H7 (cell line): ENCODE data around the gene RPS6KA2. TPM values are rescaled to one million over a fixed set of nuclear protein-coding genes. Genes with fewer than 3 reads are reported as not detected.

ENCODE experiments used
- DNase-seq: peaks from one replicate; pipeline ENCODE4 v3.0.0; 2012
- H3K27me3 ChIP-seq: 2 replicates; pipeline ENCODE4 v1.6.0; 2011; ENCODE audit warnings: mild to moderate bottlenecking, low read length; ENCODE audit not compliant: control insufficient read depth, insufficient read depth
- H3K36me3 ChIP-seq: replicated peaks from 2 replicates; pipeline ENCODE4 v1.5.1; 2011; ENCODE audit warnings: low read length; ENCODE audit not compliant: control insufficient read depth, insufficient read depth
- H3K4me3 ChIP-seq: 2 replicates; pipeline ENCODE4 v1.5.1; 2011; ENCODE audit warnings: low read depth, mild to moderate bottlenecking, control low read depth, low read length, moderate library complexity; ENCODE audit not compliant: insufficient read depth
- total RNA-seq: library from RNA; depleted of rRNA; stranded (reverse); fragments of >200 nt; shearing (Covaris generic); gene quantifications from 2 replicates; pipeline ENCODE4 v1.2.3, GENCODE V29; 2014

Gene RPS6KA2
- total RNA-seq, 1 experiment from 2014 or later = 12.7 TPM

DNA sequence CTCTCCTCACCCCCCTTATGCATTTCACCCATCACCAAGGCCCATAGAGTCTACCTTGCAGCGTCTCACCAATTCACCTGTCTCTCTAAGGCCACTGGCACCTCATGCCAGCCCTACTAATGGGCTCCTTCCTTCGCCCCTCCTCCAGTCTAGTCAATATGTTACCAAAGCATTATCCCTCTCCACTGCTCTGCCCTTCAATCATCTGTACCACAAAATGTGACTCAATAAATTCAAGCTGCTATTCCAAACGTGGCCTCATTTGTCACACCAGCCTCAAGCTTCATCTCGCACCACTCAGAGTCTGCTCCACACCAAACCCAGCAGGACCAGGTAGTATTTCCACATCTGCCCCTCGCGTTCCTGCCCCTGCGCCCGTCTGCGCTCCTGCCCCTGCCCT lies 21.8 kb upstream of the RPS6KA2 start:
- no peak for DNase-seq
- H3K36me3 ChIP-seq = no peaks in the 10 kb centered on the region
- H3K4me3 ChIP-seq = no peak overlapping the region
- no peaks in the 10 kb centered on the region for H3K27me3 ChIP-seq

DNA sequence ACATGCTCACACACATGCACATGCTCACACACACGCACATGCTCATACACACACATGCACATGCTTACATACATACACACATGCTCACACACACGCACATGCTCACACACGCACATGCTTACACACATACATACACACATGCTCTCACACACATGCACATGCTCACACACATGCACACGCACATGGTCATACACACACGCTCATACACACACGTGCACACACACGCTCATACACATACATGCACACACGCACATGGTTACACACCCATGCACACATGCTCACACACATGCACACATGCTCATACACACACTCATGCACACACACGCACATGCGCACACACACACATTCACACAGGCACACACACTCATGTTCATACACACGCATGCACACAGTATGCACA lies 20.8 kb upstream of the RPS6KA2 start:
- H3K4me3 ChIP-seq = no peak overlapping the region

DNA sequence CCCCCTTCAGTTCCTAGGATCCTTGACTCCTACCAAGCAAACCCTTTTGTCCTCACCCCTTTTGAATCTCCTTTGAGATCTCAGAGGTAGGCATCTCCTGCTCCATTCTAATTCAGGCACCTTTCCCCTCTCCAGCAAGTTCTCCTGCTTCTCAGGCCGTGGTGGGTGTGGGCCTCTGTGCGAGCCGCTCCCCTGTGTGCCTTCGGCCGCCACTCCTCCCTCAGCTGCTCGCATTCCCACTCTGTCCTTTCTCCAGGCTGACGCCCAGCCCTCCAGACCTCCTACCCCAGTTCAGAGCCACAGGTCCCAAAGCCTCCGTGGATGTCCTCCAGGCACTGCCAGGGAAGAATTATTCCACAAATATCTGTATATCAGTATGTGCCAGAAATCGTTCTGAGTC lies 19.7 kb upstream of the RPS6KA2 start:
- Histone ChIP-seq H3K27me3 (no peaks in the 10 kb centered on the region), H3K4me3 (no peak overlapping the region), H3K36me3 (no peaks in the 10 kb centered on the region)
- DNase-seq = no peak

More for the DNA sequence above, 20.8 kb upstream of the RPS6KA2 start:
- no peak for DNase-seq
- Histone ChIP-seq H3K27me3 (no peaks in the 10 kb centered on the region), H3K36me3 (no peaks in the 10 kb centered on the region)

DNA sequence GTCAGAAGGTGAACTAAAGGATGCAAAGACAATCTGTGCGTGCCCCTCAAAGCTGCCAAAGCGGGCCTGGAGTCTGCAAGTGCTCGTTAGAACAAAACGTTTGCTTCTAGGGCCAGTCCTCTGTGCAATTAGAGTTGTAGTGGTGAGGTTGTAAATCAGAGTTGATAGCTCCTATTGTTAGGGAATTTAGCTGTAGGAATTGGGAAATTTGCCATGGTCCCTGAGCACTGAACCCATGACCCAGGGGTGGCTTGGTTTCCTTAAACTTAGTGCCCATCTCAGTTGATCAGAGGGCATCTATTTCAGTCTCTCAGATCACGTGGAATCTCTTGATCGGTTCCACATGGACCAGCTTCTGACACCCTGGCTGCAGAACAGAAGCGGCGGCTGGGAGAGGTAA lies 18.8 kb upstream of the RPS6KA2 start:
- H3K36me3 ChIP-seq = no peaks in the 10 kb centered on the region
- no peak overlapping the region for H3K4me3 ChIP-seq
- H3K27me3 ChIP-seq = no peaks in the 10 kb centered on the region
- no peak for DNase-seq

DNA sequence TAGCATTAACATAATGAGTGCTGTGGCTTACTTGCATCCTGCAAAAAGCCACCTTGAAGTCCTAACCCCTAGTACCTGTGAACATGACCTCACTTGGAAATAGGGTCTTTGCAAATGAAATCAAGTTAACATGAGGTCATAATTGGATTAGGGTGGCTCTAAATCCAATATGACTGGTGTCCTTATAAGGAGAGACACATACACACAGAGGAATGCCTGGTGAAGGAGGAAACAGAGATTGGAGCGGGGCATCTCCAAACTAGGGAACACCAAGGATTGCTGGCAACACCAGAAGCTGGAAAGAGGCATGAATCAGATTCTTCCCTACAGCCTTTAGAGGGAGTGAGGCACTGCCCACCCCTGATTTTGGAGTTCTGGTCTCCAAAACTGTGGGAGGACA lies 17.6 kb upstream of the RPS6KA2 start:
- H3K4me3 ChIP-seq = no peak overlapping the region
- no peaks in the 10 kb centered on the region for H3K27me3 ChIP-seq
- H3K36me3 ChIP-seq = no peaks in the 10 kb centered on the region
- no peak for DNase-seq

DNA sequence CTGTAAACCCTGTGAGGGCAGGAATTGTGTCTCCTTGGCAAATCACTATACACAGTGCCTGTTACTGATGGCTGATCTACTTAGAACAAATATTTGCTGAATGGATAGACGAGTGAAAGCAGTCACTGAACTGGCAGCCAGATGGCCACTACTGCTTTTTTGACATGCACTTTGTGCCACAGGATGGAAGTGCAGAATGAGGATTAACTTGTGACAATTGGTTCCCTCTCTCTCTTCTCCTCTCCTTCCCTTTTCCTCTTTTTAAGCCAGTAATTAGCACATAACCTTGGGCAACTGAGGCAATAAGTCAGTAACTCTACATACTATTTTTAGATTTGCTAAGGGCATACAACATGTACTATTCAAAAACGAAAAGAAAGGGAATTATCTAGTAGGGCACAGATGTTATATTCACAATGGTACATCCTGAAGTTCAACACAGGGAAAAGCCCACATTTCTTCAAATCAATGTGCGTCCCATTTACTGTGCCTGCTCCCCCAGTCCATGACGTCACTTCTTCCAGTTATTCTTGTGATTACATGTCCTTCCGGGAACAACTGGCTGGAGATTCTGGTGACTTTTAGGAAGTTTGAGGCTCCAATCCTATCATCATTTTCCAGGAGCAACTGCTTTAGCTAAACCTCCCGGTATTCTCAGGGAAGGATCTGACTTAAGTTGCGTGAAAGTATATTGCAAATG lies 17.0 kb upstream of the RPS6KA2 start:
- H3K4me3 ChIP-seq = no peak overlapping the region
- H3K36me3 ChIP-seq = no peaks in the 10 kb centered on the region
- DNase-seq = no peak
- no peaks in the 10 kb centered on the region for H3K27me3 ChIP-seq

DNA sequence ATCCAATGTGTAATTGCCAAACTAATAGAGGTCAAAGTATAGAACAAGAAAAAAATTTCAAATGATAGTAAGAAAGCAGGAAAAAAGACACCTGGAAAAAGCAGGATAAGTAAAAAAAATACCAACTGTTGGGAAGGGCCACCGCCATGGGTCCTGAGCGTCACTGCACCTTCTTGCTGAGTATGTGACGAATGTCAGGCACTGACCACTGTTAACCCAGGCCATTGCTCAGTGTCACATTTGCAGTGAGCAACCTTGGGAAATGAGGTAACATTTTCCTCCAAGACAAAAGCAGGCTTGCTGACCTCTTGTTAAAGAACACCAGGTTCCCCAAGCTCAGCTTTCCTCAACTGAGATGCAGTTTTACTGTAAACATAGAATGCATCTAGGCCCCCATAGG lies 15.6 kb upstream of the RPS6KA2 start:
- no peak for DNase-seq
- H3K4me3 ChIP-seq = no peak overlapping the region
- H3K27me3 ChIP-seq = no peaks in the 10 kb centered on the region
- no peaks in the 10 kb centered on the region for H3K36me3 ChIP-seq

DNA sequence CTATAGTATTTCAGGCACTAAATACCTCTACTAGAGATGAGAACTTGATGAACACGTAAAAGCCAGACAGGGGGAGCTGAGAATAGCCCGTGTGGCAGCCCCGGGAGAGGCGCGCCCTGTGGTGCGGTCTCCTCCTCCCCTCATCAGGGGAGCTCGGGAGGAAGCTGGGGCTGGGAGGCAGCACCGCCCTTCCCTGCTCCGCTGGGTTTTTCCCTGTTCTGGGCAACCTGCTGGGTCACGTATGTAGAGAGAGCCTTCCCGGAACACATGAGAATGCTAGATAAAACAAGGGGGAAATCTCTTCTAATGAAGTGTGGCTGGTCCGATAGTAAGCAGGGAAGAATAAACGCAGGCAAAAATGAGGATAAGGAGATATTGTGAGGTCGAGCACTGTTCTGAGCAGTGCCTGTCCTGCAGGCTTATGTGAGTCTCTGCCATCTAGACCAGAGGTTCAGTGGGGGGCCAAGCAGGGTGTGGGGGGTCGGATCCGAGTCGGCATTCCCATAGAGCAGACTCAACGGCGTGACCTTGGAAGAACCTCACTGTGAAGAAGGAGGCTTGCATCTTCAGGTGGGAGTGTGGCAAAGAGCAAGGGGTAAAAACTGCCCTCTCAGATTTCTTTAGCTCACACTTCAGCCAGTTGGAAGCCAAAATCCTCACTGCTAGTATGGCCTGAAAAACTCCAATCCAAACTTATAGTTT lies 13.4 kb upstream of the RPS6KA2 start:
- H3K36me3 ChIP-seq = no peaks in the 10 kb centered on the region
- DNase-seq = peak; percentile 83
- no peaks in the 10 kb centered on the region for H3K27me3 ChIP-seq
- H3K4me3 ChIP-seq = no peak overlapping the region

DNA sequence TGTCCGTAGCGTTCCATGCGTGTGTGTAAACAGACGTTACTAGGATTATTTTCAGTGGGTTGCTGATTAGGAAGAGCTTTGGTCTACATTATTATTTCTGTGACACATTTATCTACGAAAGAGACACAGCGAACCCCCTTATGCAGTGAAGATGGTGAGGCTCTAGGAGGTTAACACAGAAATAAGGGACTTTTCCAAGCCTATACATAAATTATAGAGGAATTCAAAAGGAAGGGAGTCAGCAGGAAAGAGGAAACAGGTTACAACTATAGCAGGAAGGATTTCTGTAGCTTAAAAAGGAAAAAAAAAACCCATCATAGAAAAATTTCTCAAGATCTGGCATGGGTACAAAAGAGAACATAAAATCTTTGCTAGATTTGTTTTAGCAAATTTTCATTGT lies 12.9 kb upstream of the RPS6KA2 start:
- H3K36me3 ChIP-seq = no peaks in the 10 kb centered on the region
- H3K27me3 ChIP-seq = no peaks in the 10 kb centered on the region
- DNase-seq = no peak
- no peak overlapping the region for H3K4me3 ChIP-seq

DNA sequence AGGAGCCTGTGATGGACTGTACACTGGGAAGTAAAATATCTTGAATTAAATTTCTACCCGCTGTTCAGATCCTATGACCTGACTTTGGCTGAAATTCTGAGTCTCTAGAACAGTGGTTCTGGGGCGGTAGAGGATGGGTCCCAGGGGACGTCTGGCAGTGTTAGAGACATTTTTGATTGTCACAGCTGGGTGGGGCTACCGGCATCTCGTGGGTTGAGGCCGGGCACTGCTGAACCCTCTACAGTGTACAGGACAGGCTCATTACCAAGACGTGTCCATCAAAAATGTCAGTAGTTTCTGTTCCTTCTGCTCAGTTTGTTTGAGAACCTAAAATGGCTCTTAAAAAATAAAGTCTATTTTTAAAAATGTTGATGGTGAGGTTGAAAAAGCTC lies 11.5 kb upstream of the RPS6KA2 start:
- H3K4me3 ChIP-seq = no peak overlapping the region
- DNase-seq = no peak
- H3K36me3 ChIP-seq = no peaks in the 10 kb centered on the region
- H3K27me3 ChIP-seq = no peaks in the 10 kb centered on the region

DNA sequence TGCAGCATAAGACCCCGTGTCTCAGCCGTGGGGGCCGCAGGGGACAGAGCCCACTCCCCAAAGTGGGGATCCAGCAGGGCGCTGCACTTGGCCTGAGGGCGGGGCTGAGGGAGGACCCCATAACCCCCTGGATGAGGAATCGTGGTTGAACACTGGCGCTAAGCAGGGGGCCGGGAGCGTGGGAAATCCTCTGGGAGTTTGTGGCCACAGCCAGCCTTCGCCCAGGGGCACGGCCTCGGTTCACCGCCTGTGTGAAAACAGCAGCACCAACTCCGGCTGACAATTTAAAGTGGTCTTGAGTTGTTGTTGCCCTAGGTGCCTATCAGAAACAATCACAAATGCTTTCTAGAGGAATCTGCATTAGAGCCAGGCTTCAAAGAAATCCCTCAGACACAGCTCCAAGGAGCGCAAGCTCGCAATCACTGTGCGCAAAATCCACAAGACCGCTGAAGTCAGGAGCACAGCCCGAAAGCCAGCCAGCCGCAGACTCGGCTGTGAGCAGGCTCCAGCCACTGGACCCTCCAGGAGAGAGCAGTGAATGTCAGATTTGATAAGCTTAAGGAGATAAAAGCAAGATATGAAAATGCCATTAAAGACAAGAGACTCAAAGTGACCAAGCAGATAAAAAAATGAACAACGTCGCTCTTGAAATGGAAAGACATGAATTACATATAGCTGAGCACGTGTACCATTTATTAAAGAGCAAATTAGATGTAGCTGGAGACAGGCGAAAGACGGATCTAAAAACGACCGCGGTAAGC lies 10.9 kb upstream of the RPS6KA2 start:
- no peaks in the 10 kb centered on the region for H3K27me3 ChIP-seq
- DNase-seq = no peak
- H3K36me3 ChIP-seq = no peaks in the 10 kb centered on the region
- no peak overlapping the region for H3K4me3 ChIP-seq

DNA sequence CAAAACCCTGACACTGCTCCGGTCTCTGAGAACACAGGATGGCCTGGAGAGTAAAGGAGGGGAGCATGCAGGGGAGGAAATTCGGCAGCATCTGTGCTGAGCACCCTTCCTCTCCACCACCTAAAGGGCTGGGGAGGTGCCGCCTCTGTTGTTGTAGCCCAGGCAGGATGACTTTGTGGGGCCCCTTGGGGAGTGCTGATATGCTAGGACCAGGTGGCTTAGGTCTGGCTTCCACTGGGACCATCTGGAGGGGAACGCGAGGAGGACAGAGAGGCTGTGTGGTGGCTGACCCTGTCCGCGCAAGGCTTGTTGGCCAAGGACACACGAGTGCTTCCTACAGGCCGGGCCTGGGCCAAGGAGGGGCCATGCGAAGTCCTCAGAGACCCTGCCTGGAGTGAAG lies 9.9 kb upstream of the RPS6KA2 start:
- no peak for DNase-seq
- Histone ChIP-seq H3K36me3 (no peaks in the 10 kb centered on the region), H3K27me3 (no peaks in the 10 kb centered on the region), H3K4me3 (no peak overlapping the region)

DNA sequence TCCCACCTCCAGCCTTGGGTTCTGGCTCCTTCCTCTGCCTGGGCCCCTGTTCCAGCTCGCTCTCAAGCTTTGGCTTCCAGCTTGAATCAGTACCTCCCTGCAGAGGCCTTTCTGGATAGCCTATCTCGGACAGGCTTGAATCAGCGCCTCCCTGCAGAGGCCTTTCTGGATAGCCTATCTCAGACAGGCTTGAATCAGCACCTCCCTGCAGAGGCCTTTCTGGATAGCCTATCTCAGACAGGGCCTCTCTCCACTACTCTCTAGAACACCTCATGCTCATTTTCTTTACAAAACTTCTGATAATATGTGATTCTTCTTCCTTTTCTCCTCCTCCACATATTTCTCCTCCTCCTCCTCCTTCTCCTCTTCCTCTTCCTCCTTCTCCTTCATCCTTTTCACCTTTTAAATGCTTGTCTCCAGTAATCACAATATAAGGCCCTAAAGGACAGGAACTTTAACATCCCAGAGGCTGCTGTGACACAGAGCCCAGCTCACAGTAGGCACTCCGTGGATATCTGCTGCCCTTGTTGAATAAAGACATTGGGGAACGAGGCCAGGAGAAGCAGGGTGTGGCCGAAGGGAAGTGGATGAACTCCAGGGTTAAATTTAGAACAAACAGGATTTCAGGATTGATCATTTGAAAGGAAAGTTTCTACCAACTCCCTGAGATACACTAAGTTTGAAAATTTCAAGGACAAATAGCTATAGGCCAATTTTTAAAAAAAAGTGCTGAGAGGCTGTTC lies 9.3 kb upstream of the RPS6KA2 start:
- H3K27me3 ChIP-seq = no peaks in the 10 kb centered on the region
- DNase-seq = no peak
- no peaks in the 10 kb centered on the region for H3K36me3 ChIP-seq
- H3K4me3 ChIP-seq = no peak overlapping the region

DNA sequence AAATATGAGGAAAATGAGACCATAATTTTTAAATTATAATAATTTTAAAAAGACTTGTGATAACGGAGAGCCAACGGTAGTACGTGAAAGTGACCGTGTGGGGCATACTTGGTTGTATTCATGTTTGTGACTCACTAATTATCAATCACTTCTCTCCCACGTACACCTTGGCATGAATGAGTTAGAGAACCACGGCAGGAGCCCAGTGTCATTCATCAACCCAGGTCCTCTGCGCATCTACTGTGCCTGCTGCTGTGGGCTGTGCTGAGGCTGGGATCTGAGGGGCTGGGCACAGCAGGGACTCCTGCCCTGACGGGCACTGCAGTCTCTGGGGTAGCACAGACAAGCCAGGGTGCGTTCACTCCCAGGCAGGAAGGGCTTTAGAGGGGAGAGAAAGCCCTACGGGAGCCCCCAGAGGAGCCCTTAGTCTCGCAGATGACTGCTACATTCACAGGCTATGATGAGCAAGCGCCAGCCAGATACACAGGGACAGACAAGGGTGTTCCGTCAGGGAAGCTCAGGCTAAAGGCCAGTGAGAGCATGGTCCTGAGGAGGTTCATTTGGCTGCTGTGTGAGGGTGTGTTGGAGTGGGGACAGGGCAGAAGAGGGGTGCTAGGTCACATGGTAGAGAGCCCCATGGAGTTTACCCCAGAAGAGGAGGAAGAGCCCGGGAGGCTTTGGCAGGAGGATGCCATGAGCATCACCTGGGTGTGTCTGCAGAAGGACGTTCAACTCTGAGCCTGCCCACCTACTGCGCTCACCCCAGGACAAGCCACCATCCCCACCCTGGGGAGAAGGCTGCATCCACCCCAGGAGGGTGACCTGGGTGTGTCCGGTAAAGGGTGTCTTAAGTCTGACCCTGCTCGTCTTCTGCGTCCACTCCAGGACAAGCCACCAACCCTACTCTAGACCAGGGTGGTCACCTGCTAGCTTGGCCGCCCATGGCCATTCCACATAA lies 8.2 kb upstream of the RPS6KA2 start:
- no peaks in the 10 kb centered on the region for H3K36me3 ChIP-seq
- no peaks in the 10 kb centered on the region for H3K27me3 ChIP-seq
- DNase-seq = no peak
- H3K4me3 ChIP-seq = no peak overlapping the region
